Breast epithelium (tissue), 4 donors: Measurements from ENCODE around the gene FAM32A. TPM values are rescaled to one million over a fixed set of nuclear protein-coding genes. Genes with fewer than 3 reads are reported as not detected.

Source experiments
- DNase-seq, 2 donors: peaks; one replicate each; pipeline ENCODE4 v3.0.0-alpha.2; 2019; ENCODE audit warnings: low spot score in 2 of 2
- H3K27ac ChIP-seq, 2 donors: fragments of 200-600 bp; sonication (generic) in 1 of 2; one replicate each; pipeline ENCODE4 v1.5.1; 2016 to 2019; ENCODE audit warnings: mild to moderate bottlenecking in 1 of 2
- H3K27me3 ChIP-seq, 2 donors: fragments of 200-600 bp; sonication (generic) in 1 of 2; one replicate each; pipeline versions ENCODE4 v1.5.1 to v1.6.0; 2017 to 2019; ENCODE audit warnings: control low read depth in 1 of 2, mild to moderate bottlenecking in 1 of 2
- H3K36me3 ChIP-seq: fragments of 200-600 bp; one replicate; pipeline ENCODE4 v1.5.1; 2019
- H3K4me1 ChIP-seq, 2 donors: fragments of 200-600 bp; sonication (generic); one replicate each; pipeline ENCODE4 v1.5.1; 2016 to 2019; ENCODE audit warnings: control low read depth in 1 of 2
- H3K4me3 ChIP-seq, 3 donors: fragments of 200-600 bp; sonication (generic); 1 replicate in 2 of 3; 2 replicates in 1 of 3; pipeline ENCODE4 v1.5.1; 2016 to 2019; ENCODE audit warnings: mild to moderate bottlenecking in 3 of 3, moderate library complexity in 2 of 3
- H3K9me3 ChIP-seq, 2 donors: fragments of 200-600 bp; sonication (generic) in 1 of 2; one replicate each; pipeline ENCODE4 v1.5.1; 2016 to 2019; ENCODE audit warnings: control low read depth in 1 of 2
- CTCF ChIP-seq, 3 donors: fragments of 450-650 bp; IDR thresholded peaks; one replicate each; pipeline ENCODE4 v1.5.1; 2016 to 2017; ENCODE audit warnings: antibody characterized with exemption in 3 of 3, mild to moderate bottlenecking in 3 of 3, moderate library complexity in 3 of 3
- POLR2A ChIP-seq: fragments of 450-650 bp; IDR thresholded peaks from one replicate; pipeline ENCODE4 v1.6.1; 2016; ENCODE audit warnings: antibody characterized with exemption, mild to moderate bottlenecking, moderate library complexity
- POLR2AphosphoS5 ChIP-seq, 3 donors: sonication (generic); formaldehyde crosslinking; IDR thresholded peaks; one replicate each; pipeline ENCODE4 v1.6.1; 2017; ENCODE audit warnings: antibody characterized with exemption in 3 of 3
- intact Hi-C: fragments of 100-400 bp; cut with DNase I; formaldehyde crosslinking; loops from one replicate; pipeline ENCODE4 v1.15.1; 2023; ENCODE audit warnings: low total_unique reads
- total RNA-seq, 3 donors: library from RNA; depleted of rRNA; stranded (reverse); fragments of >200 nt; gene quantifications; one replicate each; pipeline ENCODE4 v1.1.0, GENCODE V29; 2016

Gene FAM32A
- total RNA-seq, 3 donors from 2014 or later: 80.0 to 112 (median 86.3) TPM

- no peaks in the 10 kb centered on the region for H3K9me3 ChIP-seq
- no peak for DNase-seq
- no peaks in the 10 kb centered on the region for H3K4me1 ChIP-seq
- H3K4me3 ChIP-seq: no peak overlapping the region
- H3K27ac ChIP-seq: no peak overlapping the region
- TF ChIP-seq CTCF (IDR thresholded peaks at IDR 0.05) (no peak), POLR2AphosphoS5 (IDR thresholded peaks at IDR 0.05) (no peak), POLR2A (no peak)
- intact Hi-C loops: no loop called here
- H3K36me3 ChIP-seq: peaks cover 11% of the 10 kb centered on the region
- H3K27me3 ChIP-seq: no peaks in the 10 kb centered on the region
Measured at GRCh38 chr19:16208064-16208759, 23.0 kb downstream of the FAM32A start.

GRCh38 chr19:16208847-16209665, 23.8 kb downstream of the FAM32A start:
- Histone ChIP-seq H3K27ac (no peak overlapping the region), H3K4me1 (no peaks in the 10 kb centered on the region), H3K36me3 (peaks cover 11% of the 10 kb centered on the region), H3K4me3 (no peak overlapping the region), H3K9me3 (no peaks in the 10 kb centered on the region), H3K27me3 (no peaks in the 10 kb centered on the region)
- TF ChIP-seq POLR2AphosphoS5 (IDR thresholded peaks at IDR 0.05) (no peak), POLR2A (no peak), CTCF (IDR thresholded peaks at IDR 0.05) (no peak)
- DNase-seq: no peak
- intact Hi-C loops: no loop called here

GRCh38 chr19:16210168-16210567, 25.0 kb downstream of the FAM32A start:
- intact Hi-C loops: no loop called here
- TF ChIP-seq POLR2A (no peak), POLR2AphosphoS5 (IDR thresholded peaks at IDR 0.05) (no peak), CTCF (IDR thresholded peaks at IDR 0.05) (no peak)
- Histone ChIP-seq H3K27ac (no peak overlapping the region), H3K4me1 (no peaks in the 10 kb centered on the region), H3K27me3 (no peaks in the 10 kb centered on the region), H3K4me3 (no peak overlapping the region), H3K36me3 (peaks cover 11% of the 10 kb centered on the region), H3K9me3 (no peaks in the 10 kb centered on the region)
- no peak for DNase-seq

- H3K27me3 ChIP-seq: no peaks in the 10 kb centered on the region
- TF ChIP-seq POLR2A: no peak
- TF ChIP-seq CTCF (IDR thresholded peaks at IDR 0.05): no peak
- no peak for TF ChIP-seq POLR2AphosphoS5 (IDR thresholded peaks at IDR 0.05)
- no peaks in the 10 kb centered on the region for H3K4me1 ChIP-seq
- H3K36me3 ChIP-seq: peaks cover 11% of the 10 kb centered on the region
- H3K27ac ChIP-seq: no peak overlapping the region
- DNase-seq: no peak
- H3K9me3 ChIP-seq: peaks cover 0 to under 1% of the 10 kb centered on the region in 2 donors
- intact Hi-C loops: no loop called here
- no peak overlapping the region for H3K4me3 ChIP-seq
Measured at GRCh38 chr19:16213076-16213475, 27.9 kb downstream of the FAM32A start.
